ENCODE measurements around the gene TCF12. TPM values are rescaled to one million over a fixed set of nuclear protein-coding genes. Genes with fewer than 3 reads are reported as not detected.

TCF12 gene
- total and polyA plus RNA-seq, 2 donors (not counting 3 experiments of a cell fraction or from before 2014, with no cell fraction given): 72.1 to 133 TPM

- Histone ChIP-seq H4K20me1 (replicated peaks; ENCODE audit: control insufficient read depth, extremely low read depth, insufficient read depth, low read length) (peaks cover 10% of the 10 kb centered on the region), H3K4me3 (replicated peaks in 1 of 3; ENCODE audit: insufficient read depth in 1 of 3, low read depth in 1 of 3, low read length in 3 of 3) (no peak overlapping the region), H3K36me3 (ENCODE audit: control insufficient read depth in 2 of 2, extremely low read depth in 1 of 2, insufficient read depth in 2 of 2, low read length in 2 of 2) (no peaks in the 10 kb centered on the region), H3K4me1 (ENCODE audit: control insufficient read depth, extremely low read depth, insufficient read depth, low read length) (peaks cover 43% of the 10 kb centered on the region), H3K27me3 (ENCODE audit: control insufficient read depth in 2 of 2, insufficient read depth in 2 of 2, low read length in 2 of 2) (no peaks in the 10 kb centered on the region), H3K4me2 (ENCODE audit: insufficient read depth, low read length) (peak overlapping the region; percentile 73), H3K9me1 (replicated peaks; ENCODE audit: control insufficient read depth, extremely low read depth, insufficient read depth, low read length) (no peaks in the 10 kb centered on the region), H3K79me2 (ENCODE audit: control insufficient read depth, insufficient read depth, low read length) (peaks cover 84% of the 10 kb centered on the region), H3K9ac (replicated peaks; ENCODE audit: extremely low read depth, insufficient read depth, low read length) (no peak overlapping the region), H3K9me3 (replicated peaks; ENCODE audit: control insufficient read depth, insufficient read depth, low read length) (no peaks in the 10 kb centered on the region), H3K27ac (ENCODE audit: insufficient read depth, low read depth, low read length) (peak overlapping the region; percentile 40), H2AFZ (ENCODE audit: low read depth, low read length) (no peak overlapping the region)
- DNase-seq (ENCODE audit: low read depth, low spot score) (peak; percentile 51), FAIRE-seq (peak; percentile 60)
- CTCF ChIA-PET: no interaction called here
- POLR2A ChIA-PET: no interaction called here
- TF ChIP-seq MAX (IDR thresholded peaks at IDR 0.05; ENCODE audit: insufficient read depth, insufficient read length) (no peak), POLR2A (IDR thresholded peaks at IDR 0.05; ENCODE audit: low read depth, low read length) (no peak), GATA2 (IDR thresholded peaks at IDR 0.05; ENCODE audit: insufficient read depth, insufficient read length, low read depth, low read length) (no peak), FOS (IDR thresholded peaks at IDR 0.05; ENCODE audit: borderline replicate concordance, insufficient read depth, low read length) (peak; percentile 37), POLR2AphosphoS5 (IDR thresholded peaks at IDR 0.05; ENCODE audit: insufficient read depth, low read depth, low read length) (no peak)
- intact Hi-C loops (cut with micrococcal nuclease): no loop called here
- dilution Hi-C loops (cut with MboI; ENCODE audit: extremely low pct_ligation_motif_present, low sequenced_read_pairs): no loop called here
- BruUV-seq (replicated peaks): no TSS peak
These were observed 66.4 kb downstream of the TCF12 start for GRCh38 chr15:56984681-56985481.

- no peak overlapping the region for H2AFZ ChIP-seq (ENCODE audit: low read depth, low read length)
- H3K27me3 ChIP-seq (ENCODE audit: control insufficient read depth in 2 of 2, insufficient read depth in 2 of 2, low read length in 2 of 2): no peaks in the 10 kb centered on the region
- peaks cover 10% of the 10 kb centered on the region for H4K20me1 ChIP-seq (replicated peaks; ENCODE audit: control insufficient read depth, extremely low read depth, insufficient read depth, low read length)
- ChIA-PET POLR2A (no interaction called here), CTCF (interaction anchor here (0.6 to 1.1 kb wide), 2 partner anchors 10 to 48 kb away, joined by 3 to 4 read pairs; no protein-coding TSS in a partner anchor)
- H3K9me1 ChIP-seq (replicated peaks; ENCODE audit: control insufficient read depth, extremely low read depth, insufficient read depth, low read length): no peaks in the 10 kb centered on the region
- intact Hi-C loops (cut with micrococcal nuclease) (no loop called here), dilution Hi-C loops (cut with MboI; ENCODE audit: extremely low pct_ligation_motif_present, low sequenced_read_pairs) (no loop called here)
- no TSS peak for BruUV-seq (replicated peaks)
- no peaks in the 10 kb centered on the region for H3K9me3 ChIP-seq (replicated peaks; ENCODE audit: control insufficient read depth, insufficient read depth, low read length)
- DNase-seq (ENCODE audit: low read depth, low spot score): no peak
- no peak overlapping the region for H3K9ac ChIP-seq (replicated peaks; ENCODE audit: extremely low read depth, insufficient read depth, low read length)
- H3K27ac ChIP-seq (ENCODE audit: insufficient read depth, low read depth, low read length): peak overlapping the region; percentile 40
- peaks cover 82% of the 10 kb centered on the region for H3K79me2 ChIP-seq (ENCODE audit: control insufficient read depth, insufficient read depth, low read length)
- H3K4me1 ChIP-seq (ENCODE audit: control insufficient read depth, extremely low read depth, insufficient read depth, low read length): peaks cover 43% of the 10 kb centered on the region
- no peak for FAIRE-seq
- peak overlapping the region; percentile 73 for H3K4me2 ChIP-seq (ENCODE audit: insufficient read depth, low read length)
- H3K36me3 ChIP-seq (ENCODE audit: control insufficient read depth in 2 of 2, extremely low read depth in 1 of 2, insufficient read depth in 2 of 2, low read length in 2 of 2): no peaks in the 10 kb centered on the region
- no peak overlapping the region for H3K4me3 ChIP-seq (replicated peaks in 1 of 3; ENCODE audit: insufficient read depth in 1 of 3, low read depth in 1 of 3, low read length in 3 of 3)
- TF ChIP-seq POLR2AphosphoS5 (IDR thresholded peaks at IDR 0.05; ENCODE audit: insufficient read depth, low read depth, low read length): no peak
- no peak for TF ChIP-seq POLR2A (IDR thresholded peaks at IDR 0.05; ENCODE audit: low read depth, low read length)
- TF ChIP-seq CTCF (IDR thresholded peaks at IDR 0.05; ENCODE audit: extremely low read depth in 1 of 2, insufficient read depth in 1 of 2, low read depth in 1 of 2, low read length in 2 of 2): no peak
- TF ChIP-seq MAX (IDR thresholded peaks at IDR 0.05; ENCODE audit: insufficient read depth, insufficient read length): no peak
- TF ChIP-seq JUN (IDR thresholded peaks at IDR 0.05; ENCODE audit: borderline replicate concordance, insufficient read depth, insufficient read length, low read depth): no peak
- TF ChIP-seq EZH2 (IDR thresholded peaks at IDR 0.05; ENCODE audit: borderline replicate concordance, low read depth, low read length, severe bottlenecking): no peak
- TF ChIP-seq MYC (IDR thresholded peaks at IDR 0.05; ENCODE audit: low read depth, low read length): no peak
- TF ChIP-seq FOS (IDR thresholded peaks at IDR 0.05; ENCODE audit: borderline replicate concordance, insufficient read depth, low read length): no peak
- no peak for TF ChIP-seq GATA2 (IDR thresholded peaks at IDR 0.05; ENCODE audit: insufficient read depth, insufficient read length, low read depth, low read length)
These were observed 67.4 kb downstream of the TCF12 start for GRCh38 chr15:56985856-56986255.
